ENCODE results near the gene ARHGEF7. TPM values are rescaled to one million over a fixed set of nuclear protein-coding genes. Genes with fewer than 3 reads are reported as not detected.

ARHGEF7 gene
- polyA plus RNA-seq, 1 experiment, result 32.0 TPM

DNA sequence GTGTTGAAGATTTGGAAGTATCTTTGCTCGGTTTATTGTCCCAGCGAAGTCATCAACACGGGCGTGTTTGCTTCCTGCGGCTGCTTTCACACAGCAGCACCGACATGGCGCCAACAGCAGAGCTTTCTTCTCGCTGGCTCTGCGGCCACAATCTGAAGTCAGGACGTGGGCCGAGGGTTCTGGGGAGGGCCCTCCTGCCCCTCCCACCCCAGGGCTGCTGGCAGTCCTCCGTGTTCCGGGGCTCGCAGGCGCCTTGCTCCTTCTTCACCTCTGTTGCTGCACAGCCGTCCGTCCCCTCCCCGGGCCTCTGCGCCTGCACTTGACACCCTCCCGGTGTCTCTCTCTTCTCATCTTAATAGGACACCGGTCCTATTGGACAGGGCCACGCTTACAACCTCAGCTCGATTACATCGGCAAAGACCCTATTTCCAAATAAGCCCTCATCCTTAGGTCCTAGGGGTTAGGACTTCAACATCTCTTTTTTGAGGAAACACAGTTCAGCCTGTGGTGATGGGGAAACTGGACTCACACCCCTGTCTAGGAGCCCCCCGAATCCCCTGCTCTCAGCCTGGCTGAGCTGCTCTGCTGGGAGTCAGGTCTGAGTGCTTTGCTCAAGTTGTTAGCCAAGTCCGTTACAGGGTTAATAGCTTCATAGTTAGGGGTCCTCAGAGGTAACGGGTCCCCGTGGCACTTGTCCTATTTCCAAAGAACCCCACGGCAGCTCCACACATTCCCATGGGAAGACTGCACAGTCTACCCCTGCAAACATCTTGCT lies 202.6 kb downstream of the ARHGEF7 start:
- no peaks in the 10 kb centered on the region for H3K27me3 ChIP-seq (ENCODE audit: control insufficient read depth, insufficient read depth, low read length)
- CTCF ChIA-PET, result interaction anchor here (0.9 kb wide), 1 partner anchor 19 kb away, joined by 4 read pairs; no protein-coding TSS in a partner anchor
- TF ChIP-seq, protein P1, sequence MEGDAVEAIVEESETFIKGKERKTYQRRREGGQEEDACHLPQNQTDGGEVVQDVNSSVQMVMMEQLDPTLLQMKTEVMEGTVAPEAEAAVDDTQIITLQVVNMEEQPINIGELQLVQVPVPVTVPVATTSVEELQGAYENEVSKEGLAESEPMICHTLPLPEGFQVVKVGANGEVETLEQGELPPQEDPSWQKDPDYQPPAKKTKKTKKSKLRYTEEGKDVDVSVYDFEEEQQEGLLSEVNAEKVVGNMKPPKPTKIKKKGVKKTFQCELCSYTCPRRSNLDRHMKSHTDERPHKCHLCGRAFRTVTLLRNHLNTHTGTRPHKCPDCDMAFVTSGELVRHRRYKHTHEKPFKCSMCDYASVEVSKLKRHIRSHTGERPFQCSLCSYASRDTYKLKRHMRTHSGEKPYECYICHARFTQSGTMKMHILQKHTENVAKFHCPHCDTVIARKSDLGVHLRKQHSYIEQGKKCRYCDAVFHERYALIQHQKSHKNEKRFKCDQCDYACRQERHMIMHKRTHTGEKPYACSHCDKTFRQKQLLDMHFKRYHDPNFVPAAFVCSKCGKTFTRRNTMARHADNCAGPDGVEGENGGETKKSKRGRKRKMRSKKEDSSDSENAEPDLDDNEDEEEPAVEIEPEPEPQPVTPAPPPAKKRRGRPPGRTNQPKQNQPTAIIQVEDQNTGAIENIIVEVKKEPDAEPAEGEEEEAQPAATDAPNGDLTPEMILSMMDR (IDR thresholded peaks at IDR 0.05; ENCODE audit: insufficient read depth, low read depth, low read length), result no peak
- POLR2A ChIA-PET, result no interaction called here
- peaks cover 1% of the 10 kb centered on the region; the same call in 1 of the 2 replicates for H3K36me3 ChIP-seq (ENCODE audit: control insufficient read depth, insufficient read depth, low read length)
- no peak overlapping the region for H3K4me3 ChIP-seq (ENCODE audit: low read depth, low read length)
- no peak for DNase-seq (ENCODE audit: low read depth)

DNA sequence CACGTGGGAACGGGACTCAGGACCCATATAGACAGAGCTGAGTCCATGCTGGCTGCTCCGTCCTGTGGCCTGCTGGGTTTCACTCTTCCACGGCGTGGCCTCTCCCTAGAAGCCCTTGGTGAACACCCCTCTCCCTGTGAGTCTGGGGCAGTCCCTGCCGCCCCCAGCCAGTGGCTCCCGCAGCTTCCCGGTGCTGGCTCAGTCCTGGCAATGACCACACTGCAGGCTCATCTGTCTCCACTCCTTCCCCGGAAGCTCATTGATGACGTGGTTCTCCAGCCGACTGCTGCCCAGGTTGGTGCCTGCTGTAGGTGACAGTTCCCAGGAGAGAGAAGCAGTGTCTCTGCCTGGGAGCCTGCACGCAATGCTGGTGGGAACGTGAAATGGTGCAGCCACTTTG lies 203.3 kb downstream of the ARHGEF7 start:
- ChIA-PET POLR2A (no interaction called here), CTCF (no interaction called here)
- Histone ChIP-seq H3K36me3 (ENCODE audit: control insufficient read depth, insufficient read depth, low read length) (peaks cover 1% of the 10 kb centered on the region; the same call in 1 of the 2 replicates), H3K4me3 (ENCODE audit: low read depth, low read length) (no peak overlapping the region), H3K27me3 (ENCODE audit: control insufficient read depth, insufficient read depth, low read length) (no peaks in the 10 kb centered on the region)
- TF ChIP-seq, protein P1 (IDR thresholded peaks at IDR 0.05; ENCODE audit: insufficient read depth, low read depth, low read length), result no peak
- no peak for DNase-seq (ENCODE audit: low read depth)

GRCh38 chr13:111319521-111319920 lies 204.4 kb downstream of the ARHGEF7 start:
- ChIA-PET CTCF (no interaction called here), POLR2A (no interaction called here)
- Histone ChIP-seq H3K27me3 (ENCODE audit: control insufficient read depth, insufficient read depth, low read length) (no peaks in the 10 kb centered on the region), H3K36me3 (ENCODE audit: control insufficient read depth, insufficient read depth, low read length) (peaks cover 1% of the 10 kb centered on the region; the same call in 1 of the 2 replicates), H3K4me3 (ENCODE audit: low read depth, low read length) (no peak overlapping the region)
- TF ChIP-seq, protein P1 (IDR thresholded peaks at IDR 0.05; ENCODE audit: insufficient read depth, low read depth, low read length), result no peak
- DNase-seq (ENCODE audit: low read depth), result no peak

GRCh38 chr13:111319998-111320911 lies 205.1 kb downstream of the ARHGEF7 start, which contains the start of gene TEX29:
Gene TEX29 (plus strand): TSS chr13:111320642. CDS start chr13:111320891, 249 bp downstream.
- Histone ChIP-seq H3K36me3 (ENCODE audit: control insufficient read depth, insufficient read depth, low read length) (peaks cover 1% of the 10 kb centered on the region; the same call in 1 of the 2 replicates), H3K4me3 (ENCODE audit: low read depth, low read length) (no peak within 1 kb of the TSS), H3K27me3 (ENCODE audit: control insufficient read depth, insufficient read depth, low read length) (no peaks in the 10 kb centered on the region)
- no peak for DNase-seq (ENCODE audit: low read depth)
- ChIA-PET POLR2A (no interaction called here), CTCF (no interaction called here)
- TF ChIP-seq, protein P1 (IDR thresholded peaks at IDR 0.05; ENCODE audit: insufficient read depth, low read depth, low read length), result no peak

Data from BJ (cell line).